Muscle layer of duodenum (tissue), 2 donors: ENCODE measurements around the gene ZNF771.

ENCODE experiments used
- H3K27ac ChIP-seq: one replicate; pipeline ENCODE4 v1.7.0; 2013; ENCODE audit warnings: mild to moderate bottlenecking, low read length
- H3K27me3 ChIP-seq: one replicate; pipeline ENCODE4 v1.7.0; 2013; ENCODE audit warnings: low read depth, mild to moderate bottlenecking, control low read depth, low read length
- H3K36me3 ChIP-seq, 2 donors: one replicate each; pipeline ENCODE4 v1.7.0; 2013; ENCODE audit warnings: low read length in 2 of 2, control low read depth in 1 of 2, mild to moderate bottlenecking in 1 of 2; ENCODE audit not compliant: insufficient read depth in 2 of 2, control insufficient read depth in 1 of 2
- H3K4me1 ChIP-seq, 2 donors: one replicate each; pipeline ENCODE4 v1.7.0; 2013; ENCODE audit warnings: low read length in 2 of 2, mild to moderate bottlenecking in 2 of 2, control low read depth in 1 of 2, moderate library complexity in 1 of 2; ENCODE audit not compliant: insufficient read depth in 2 of 2, control insufficient read depth in 1 of 2
- H3K4me3 ChIP-seq, 2 donors: one replicate each; pipeline ENCODE4 v1.7.0; 2013; ENCODE audit warnings: low read length in 2 of 2, low read depth in 1 of 2, mild to moderate bottlenecking in 1 of 2
- H3K9me3 ChIP-seq, 2 donors: one replicate each; pipeline ENCODE4 v1.7.0; 2013; ENCODE audit warnings: low read length in 2 of 2, control low read depth in 1 of 2, mild to moderate bottlenecking in 1 of 2; ENCODE audit not compliant: control insufficient read depth in 1 of 2
- donor health status: healthy.

Gene ZNF771

DNA sequence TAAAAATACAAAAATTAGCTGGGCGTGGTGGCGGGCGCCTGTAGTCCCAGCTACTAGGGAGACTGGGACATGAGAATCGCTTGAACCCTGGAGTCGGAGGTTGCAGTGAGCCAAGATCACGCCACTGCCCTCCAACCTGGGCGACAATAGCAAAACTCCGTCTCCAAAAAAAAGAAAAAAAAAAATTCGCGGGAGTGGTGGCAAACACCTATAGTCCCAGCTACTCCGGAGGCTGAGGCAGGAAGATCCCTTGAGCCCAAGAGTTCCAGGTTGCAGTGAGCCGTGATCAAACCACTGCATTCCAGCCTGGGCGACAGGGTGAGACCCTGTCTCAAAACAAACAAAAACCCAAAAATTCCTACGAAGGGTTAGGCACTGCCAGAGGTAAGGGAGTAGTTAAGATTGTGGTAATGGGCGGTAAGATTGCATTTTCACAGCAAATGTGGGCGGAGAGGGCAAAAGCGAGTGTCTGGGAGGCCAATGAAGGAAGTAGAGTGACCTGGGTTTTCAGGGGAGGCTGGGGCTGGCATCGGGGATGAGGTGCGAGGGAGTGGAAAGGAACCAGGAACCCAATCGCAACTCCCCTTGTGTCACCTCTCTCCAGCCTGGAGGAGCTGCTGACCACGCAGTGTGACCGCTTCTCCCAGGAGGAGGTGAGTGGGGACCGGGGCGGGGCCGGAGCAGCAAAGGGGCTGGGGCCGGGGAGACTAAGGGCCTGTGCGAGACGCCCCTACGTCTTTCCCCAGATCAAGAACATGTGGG lies 30.2 kb upstream of the ZNF771 start:
- Histone ChIP-seq H3K36me3 (peaks cover 0 to 4% of the 10 kb centered on the region in 2 donors), H3K4me1 (peaks cover 0 to 15% of the 10 kb centered on the region in 2 donors), H3K27ac (peak overlapping the region; percentile 98), H3K27me3 (no peaks in the 10 kb centered on the region), H3K4me3 (peak overlapping the region; percentile 53 to 69), H3K9me3 (no peaks in the 10 kb centered on the region)

- Histone ChIP-seq H3K4me3 (peak overlapping the region; percentile 53 to 69), H3K36me3 (peaks cover 0 to 4% of the 10 kb centered on the region in 2 donors), H3K4me1 (peaks cover 0 to 15% of the 10 kb centered on the region in 2 donors), H3K27ac (peak overlapping the region; percentile 98), H3K27me3 (no peaks in the 10 kb centered on the region), H3K9me3 (no peaks in the 10 kb centered on the region)
These were observed 29.6 kb upstream of the ZNF771 start for GRCh38 chr16:30377812-30378235.

- peak overlapping the region; percentile 69 to 73 for H3K4me3 ChIP-seq
- H3K9me3 ChIP-seq = no peaks in the 10 kb centered on the region
- peak overlapping the region; percentile 98 for H3K27ac ChIP-seq
- H3K36me3 ChIP-seq = peaks cover 0 to 4% of the 10 kb centered on the region in 2 donors
- no peaks in the 10 kb centered on the region for H3K27me3 ChIP-seq
- H3K4me1 ChIP-seq = peaks cover 0 to 15% of the 10 kb centered on the region in 2 donors
These were observed 28.9 kb upstream of the ZNF771 start for GRCh38 chr16:30378236-30379157.

DNA sequence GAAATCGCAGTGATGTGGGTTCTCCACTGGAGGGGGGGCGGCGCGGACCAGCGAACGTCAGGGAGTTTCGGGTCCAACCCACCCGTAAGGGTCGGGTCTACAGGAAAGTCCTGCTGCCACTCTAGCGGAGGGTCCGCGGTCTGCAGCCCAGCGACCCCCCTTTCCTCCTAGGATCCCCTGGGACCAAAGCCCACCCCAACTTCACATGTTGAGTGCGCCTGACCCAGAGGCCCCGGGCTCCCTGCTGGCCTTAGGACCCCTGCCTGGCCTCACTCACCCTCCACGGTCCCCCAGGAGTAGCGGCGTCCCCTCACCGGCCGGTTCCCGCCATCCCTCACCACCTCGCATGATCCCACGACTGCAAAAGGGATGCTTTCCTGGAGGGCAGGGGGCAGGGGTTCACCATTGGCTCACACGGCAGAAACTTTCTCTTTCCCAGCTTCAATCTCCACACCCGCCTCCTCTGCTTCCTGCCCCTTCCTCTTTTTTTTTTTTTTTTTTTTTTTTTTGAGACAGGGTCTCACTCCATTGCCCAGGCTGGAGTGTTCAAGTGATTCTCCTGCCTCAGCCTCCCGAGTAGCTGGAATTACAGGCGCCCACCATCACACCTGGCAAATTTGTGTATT lies 28.1 kb upstream of the ZNF771 start:
- H3K36me3 ChIP-seq = peaks cover 0 to 4% of the 10 kb centered on the region in 2 donors
- no peaks in the 10 kb centered on the region for H3K9me3 ChIP-seq
- no peaks in the 10 kb centered on the region for H3K27me3 ChIP-seq
- peaks cover 0 to 15% of the 10 kb centered on the region in 2 donors for H3K4me1 ChIP-seq
- peak overlapping the region; percentile 69 to 73 for H3K4me3 ChIP-seq
- no peak overlapping the region for H3K27ac ChIP-seq

GRCh38 chr16:30380072-30380802 lies 27.2 kb upstream of the ZNF771 start:
- peaks cover 0 to 4% of the 10 kb centered on the region in 2 donors for H3K36me3 ChIP-seq
- H3K4me3 ChIP-seq = no peak overlapping the region
- H3K9me3 ChIP-seq = no peaks in the 10 kb centered on the region
- H3K27ac ChIP-seq = no peak overlapping the region
- H3K27me3 ChIP-seq = no peaks in the 10 kb centered on the region
- H3K4me1 ChIP-seq = peaks cover 0 to 15% of the 10 kb centered on the region in 2 donors

DNA sequence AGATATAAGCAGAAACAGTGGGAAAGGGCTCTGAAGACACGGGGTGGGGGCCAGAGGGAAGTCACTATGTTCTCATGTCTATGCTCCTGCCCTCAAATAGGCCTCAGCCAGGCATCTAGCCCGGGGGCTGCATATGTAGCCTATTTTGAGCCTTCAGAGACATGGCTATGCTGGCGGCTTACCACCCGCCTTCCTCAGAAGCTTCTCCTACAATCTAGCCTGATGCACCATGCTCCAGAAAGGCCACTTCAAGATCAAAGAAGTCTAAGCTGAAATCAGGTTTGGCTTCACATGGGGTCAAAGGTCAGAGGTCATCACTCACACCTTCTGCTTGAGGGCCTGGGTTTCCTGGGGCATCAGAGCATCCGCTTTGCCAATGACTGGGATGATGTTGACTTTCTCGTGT lies 26.6 kb upstream of the ZNF771 start:
- peaks cover 0 to 15% of the 10 kb centered on the region in 2 donors for H3K4me1 ChIP-seq
- no peak overlapping the region for H3K4me3 ChIP-seq
- H3K27ac ChIP-seq = no peak overlapping the region

DNA sequence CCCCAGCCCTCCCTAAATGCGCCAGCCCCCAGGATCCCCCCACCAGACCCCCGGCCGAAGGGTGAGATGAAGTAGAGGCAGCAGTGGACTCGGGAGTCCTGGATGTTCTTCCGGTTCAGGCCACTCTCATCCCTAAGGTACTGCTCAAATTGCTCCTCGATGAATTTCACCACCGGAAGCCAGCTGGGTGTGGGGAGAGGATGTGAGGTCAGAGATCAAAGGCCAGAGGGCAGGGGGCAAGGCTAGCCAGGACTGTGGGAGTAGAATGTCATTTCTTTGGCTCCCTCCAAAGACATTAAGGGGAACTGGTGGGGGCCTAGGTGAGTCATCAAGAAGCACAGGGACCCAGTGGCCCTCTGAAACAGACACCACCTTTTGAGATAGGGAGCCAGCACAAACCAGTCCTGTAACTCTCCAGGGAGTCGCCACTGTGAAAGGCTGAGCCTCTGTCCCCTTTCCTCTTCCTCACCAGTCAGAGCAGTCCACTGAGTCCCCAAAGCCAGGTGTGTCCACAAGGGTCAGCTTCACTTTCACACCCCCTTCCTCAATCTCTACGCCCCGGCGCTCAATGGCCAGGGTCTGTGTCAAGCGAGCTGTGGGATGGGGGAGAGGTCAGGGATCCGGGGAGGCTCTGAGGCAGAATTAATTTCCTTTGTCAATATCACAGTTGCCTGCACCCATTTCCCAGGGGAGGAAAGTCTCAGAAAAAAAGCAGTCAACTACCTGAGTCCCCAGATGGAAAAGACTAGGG lies 25.9 kb upstream of the ZNF771 start:
- Histone ChIP-seq H3K27me3 (no peaks in the 10 kb centered on the region), H3K4me3 (no peak overlapping the region), H3K27ac (no peak overlapping the region), H3K36me3 (peaks cover 0 to 4% of the 10 kb centered on the region in 2 donors), H3K4me1 (peaks cover 0 to 15% of the 10 kb centered on the region in 2 donors), H3K9me3 (no peaks in the 10 kb centered on the region)

More for the DNA sequence above, 26.6 kb upstream of the ZNF771 start:
- Histone ChIP-seq H3K9me3 (no peaks in the 10 kb centered on the region), H3K27me3 (no peaks in the 10 kb centered on the region), H3K36me3 (peaks cover 0 to 4% of the 10 kb centered on the region in 2 donors)

GRCh38 chr16:30382111-30382881 lies 25.1 kb upstream of the ZNF771 start, which contains the start of gene SEPTIN1:
SEPTIN1 (minus strand) TSS chr16:30382561; CDS start chr16:30382542, 19 bp downstream.
- Histone ChIP-seq H3K9me3 (no peaks in the 10 kb centered on the region), H3K36me3 (peaks cover 0 to 4% of the 10 kb centered on the region in 2 donors), H3K27ac (no peak within 1 kb of the TSS), H3K4me3 (no peak within 1 kb of the TSS), H3K4me1 (peaks cover 0 to 9% of the 10 kb centered on the region in 2 donors), H3K27me3 (no peaks in the 10 kb centered on the region)

DNA sequence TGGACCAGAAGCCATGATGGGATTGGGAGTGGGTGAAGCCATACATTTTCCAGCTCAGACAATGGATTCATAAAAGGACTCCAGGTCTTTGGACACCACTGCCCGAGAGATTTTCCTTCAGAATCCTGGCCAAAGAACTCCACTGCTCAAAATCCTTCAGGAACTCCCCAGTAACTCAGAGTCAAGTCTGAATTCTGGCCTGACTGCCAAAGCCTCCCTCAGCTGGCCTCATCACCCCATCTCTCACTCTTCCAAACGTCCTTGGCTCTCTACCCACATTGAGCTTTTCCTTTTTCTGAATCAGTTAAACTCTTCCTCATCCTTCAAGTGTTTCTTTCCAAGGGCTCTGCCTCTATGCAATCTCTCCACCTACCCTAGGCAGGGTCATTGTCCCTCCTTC lies 23.9 kb upstream of the ZNF771 start:
- Histone ChIP-seq H3K27ac (no peak overlapping the region), H3K36me3 (no peaks in the 10 kb centered on the region), H3K9me3 (no peaks in the 10 kb centered on the region), H3K4me1 (peaks cover 0 to 7% of the 10 kb centered on the region in 2 donors), H3K4me3 (no peak overlapping the region), H3K27me3 (no peaks in the 10 kb centered on the region)
